Heart right ventricle (tissue), 16 donors: ENCODE measurements around the gene L3MBTL4. TPM values are rescaled to one million over a fixed set of nuclear protein-coding genes. Genes with fewer than 3 reads are reported as not detected.

Experiments used
- ATAC-seq, 8 donors: fragments of 200-7000 bp; cut with Tn5 transposase; one replicate each; pipeline ENCODE4 v1.9.1; 2020; ENCODE audit warnings: mild to moderate bottlenecking in 8 of 8, moderate library complexity in 8 of 8, moderate number of reproducible peaks in 1 of 8
- DNase-seq, 2 donors: peaks; one replicate each; pipeline ENCODE4 v3.0.0-alpha.2; 2020
- H3K27ac ChIP-seq, 10 donors: fragments of 200-600 bp; sonication (generic) in 2 of 10; one replicate each; pipeline versions ENCODE4 v1.5.0 to v1.8.0; 2020 to 2022; ENCODE audit warnings: mild to moderate bottlenecking in 3 of 10
- H3K27me3 ChIP-seq, 7 donors: fragments of 200-600 bp; one replicate each; pipeline ENCODE4 v1.8.0; 2021 to 2022; ENCODE audit warnings: mild to moderate bottlenecking in 2 of 7
- H3K36me3 ChIP-seq, 9 donors: fragments of 200-600 bp; sonication (generic) in 1 of 9; one replicate each; pipeline versions ENCODE4 v1.5.0 to v1.8.0; 2020 to 2022; ENCODE audit warnings: mild to moderate bottlenecking in 2 of 9
- H3K4me1 ChIP-seq, 9 donors: fragments of 200-600 bp; sonication (generic) in 1 of 9; one replicate each; pipeline versions ENCODE4 v1.5.0 to v1.8.0; 2020 to 2022; ENCODE audit warnings: mild to moderate bottlenecking in 4 of 9
- H3K4me3 ChIP-seq, 10 donors: fragments of 200-600 bp; sonication (generic) in 2 of 10; one replicate each; pipeline versions ENCODE4 v1.5.0 to v1.8.0; 2020 to 2022; ENCODE audit warnings: mild to moderate bottlenecking in 7 of 10, moderate library complexity in 2 of 10
- H3K9me3 ChIP-seq, 11 donors: fragments of 200-600 bp in 10 of 11; sonication (generic) in 2 of 11; one replicate each; pipeline versions ENCODE4 v1.5.0 to v1.8.0; 2013 to 2022; ENCODE audit warnings: mild to moderate bottlenecking in 2 of 11, control low read depth in 1 of 11, moderate library complexity in 1 of 11
- WGBS, 2 donors: extraction: QIAGEN DNeasy Blood & Tissue Kit; methylation state at CpG; one replicate each; pipeline ENCODE4 v1.1.7; 2013; ENCODE audit warnings: inconsistent platforms in 1 of 2; 5-methylcytosine and 5-hydroxymethylcytosine counted together
- intact Hi-C, 10 donors: fragments of 100-400 bp; cut with DNase I; formaldehyde crosslinking; loops; one replicate each; pipeline versions ENCODE4 v1.11.1 to v1.14.2; 2022
- polyA plus RNA-seq, 2 donors: library from polyadenylated mRNA; stranded (reverse); fragments of 200-250 nt; gene quantifications; one replicate each; pipeline ENCODE4 v1.2.3, GENCODE V29; 2013
- total RNA-seq, 10 donors: library from RNA; stranded (reverse); fragmentation: NEBNext Ultra II Directional in 3 of 10; extraction: Animal tissue kit (Norgen Biotek cat#: 25700) in 3 of 10; gene quantifications; one replicate each; pipeline versions ENCODE4 v1.2.1 to v1.2.4, GENCODE V29; 2021 to 2023
- TF ChIP-seq, protein P1 (sequence below), 9 donors: fragments of 200-600 bp; sonication (generic) in 2 of 9; IDR thresholded peaks; one replicate each; pipeline versions ENCODE4 v1.5.0 to v1.8.0; 2021 to 2022; ENCODE audit warnings: antibody characterized with exemption in 9 of 9, mild to moderate bottlenecking in 5 of 9, moderate library complexity in 1 of 9
- donor health status: Arrhythmogenic right ventricular cardiomyopathy.
- donor health status: ischemic (EF 13 %, LVEDD 7.1; RV severe dilation, severe dysfunction).
- donor health status: healthy with polysubstance abuse.
- donor health status: DM: no; HTN: yes; CAD: no.
- donor health status: DM: no; HTN: no; CAD: no.
- donor health status: ischemic (EF 25% LVEDD 6.9; RV normal size, moderate dysfunction).
- donor health status: ischemic (EF 25% LVEDD 5.7; RV mildly dilated, moderate dysfunction).
- donor health status: healthy.
- donor health status: DM: yes; HTN: yes; CAD: no.
- donor health status: Ischemic cardiomyopathy.
- donor health status: ischemic (EF 35%, LVEDD 5.7; RV mildly dilated, moderate dysfunction).
- donor health status: nonischemic (EF 11% LVEDD 7.7; RV severe dilation, severe dysfunction).
- donor health status: DM: yes; HTN: yes; CAD: no.
- donor health status: PGD.
- donor health status: ischemic (EF 29% LVEDD 5.4; RV normal size, mild dysfunction).
- donor health status: nonischemic (EF 23%, LVEDD 6.1; RV moderate dilation, normal function).

The L3MBTL4 gene
- total and polyA plus RNA-seq, 12 donors = 0.54 to 3.2 (median 1.3) TPM

DNA sequence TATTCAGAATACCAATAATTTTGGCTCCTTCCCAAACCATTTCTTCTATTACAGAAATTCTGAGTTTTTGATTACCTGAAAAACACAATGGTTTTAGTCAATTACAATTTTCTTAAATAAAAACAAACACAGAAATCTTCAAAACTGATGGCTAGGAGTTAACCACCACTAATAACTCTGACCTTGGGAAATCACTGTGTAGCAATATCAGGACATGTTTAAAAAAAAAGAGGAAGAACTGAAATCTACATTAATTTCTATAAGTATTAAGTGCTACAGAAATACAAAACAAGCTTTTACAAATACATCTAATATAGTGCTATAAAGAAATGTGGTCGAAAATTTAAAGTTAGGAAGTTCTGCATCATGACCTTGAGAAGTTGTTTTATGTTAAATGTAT is 14.9 kb downstream of the L3MBTL4 start:
- Histone ChIP-seq H3K9me3 (no peaks in the 10 kb centered on the region), H3K27ac (no peak overlapping the region), H3K27me3 (peaks cover 0 to 7% (median 0%) of the 10 kb centered on the region in 7 donors), H3K4me3 (no peak overlapping the region), H3K36me3 (no peaks in the 10 kb centered on the region), H3K4me1 (no peaks in the 10 kb centered on the region)
- 75 to 87% methylated on average over 1 of the region's 1 CpG for WGBS, 2 donors
- DNase-seq = no peak
- intact Hi-C loops = loop anchor here in 3 of 10 donors (10.0 kb wide), 3 partner anchors 505 to 525 kb away; partner anchors contain the start of gene TMEM200C (in 1 of the 3)
- no peak for ATAC-seq
- TF ChIP-seq, protein P1, sequence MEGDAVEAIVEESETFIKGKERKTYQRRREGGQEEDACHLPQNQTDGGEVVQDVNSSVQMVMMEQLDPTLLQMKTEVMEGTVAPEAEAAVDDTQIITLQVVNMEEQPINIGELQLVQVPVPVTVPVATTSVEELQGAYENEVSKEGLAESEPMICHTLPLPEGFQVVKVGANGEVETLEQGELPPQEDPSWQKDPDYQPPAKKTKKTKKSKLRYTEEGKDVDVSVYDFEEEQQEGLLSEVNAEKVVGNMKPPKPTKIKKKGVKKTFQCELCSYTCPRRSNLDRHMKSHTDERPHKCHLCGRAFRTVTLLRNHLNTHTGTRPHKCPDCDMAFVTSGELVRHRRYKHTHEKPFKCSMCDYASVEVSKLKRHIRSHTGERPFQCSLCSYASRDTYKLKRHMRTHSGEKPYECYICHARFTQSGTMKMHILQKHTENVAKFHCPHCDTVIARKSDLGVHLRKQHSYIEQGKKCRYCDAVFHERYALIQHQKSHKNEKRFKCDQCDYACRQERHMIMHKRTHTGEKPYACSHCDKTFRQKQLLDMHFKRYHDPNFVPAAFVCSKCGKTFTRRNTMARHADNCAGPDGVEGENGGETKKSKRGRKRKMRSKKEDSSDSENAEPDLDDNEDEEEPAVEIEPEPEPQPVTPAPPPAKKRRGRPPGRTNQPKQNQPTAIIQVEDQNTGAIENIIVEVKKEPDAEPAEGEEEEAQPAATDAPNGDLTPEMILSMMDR (IDR thresholded peaks at IDR 0.05) = no peak

DNA sequence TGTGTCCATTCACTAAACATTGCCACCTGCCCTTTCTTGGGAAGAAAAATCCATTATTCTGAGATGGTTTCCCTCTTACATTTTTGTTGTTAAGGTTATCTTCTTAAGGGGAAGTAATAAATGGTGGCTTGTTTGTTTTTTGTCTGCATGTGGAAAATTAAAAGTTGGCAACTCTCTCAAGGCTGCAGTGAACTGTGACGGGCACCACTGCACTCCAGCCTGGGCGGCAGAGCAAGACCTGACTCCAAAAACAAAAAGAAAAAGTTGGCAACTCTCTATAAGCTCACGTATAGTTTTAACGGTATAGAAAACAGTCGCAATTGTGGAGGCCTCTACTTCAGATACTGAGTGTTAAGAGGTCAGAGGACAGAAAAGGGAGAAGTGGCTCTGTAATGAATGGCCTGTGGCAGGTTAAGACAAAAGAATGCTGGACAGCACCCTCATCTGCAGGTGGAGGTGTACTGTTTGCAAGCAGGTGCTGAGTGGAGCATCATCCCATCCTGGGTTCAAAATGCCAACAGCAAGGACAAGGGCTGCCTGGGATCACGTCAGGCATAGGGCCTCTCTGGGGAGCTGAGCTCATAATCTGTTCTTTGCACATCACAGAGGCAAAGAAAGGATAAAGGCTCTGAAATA is 16.7 kb downstream of the L3MBTL4 start:
- peaks cover 0 to 4% (median 0%) of the 10 kb centered on the region in 7 donors for H3K27me3 ChIP-seq
- TF ChIP-seq, protein P1 (IDR thresholded peaks at IDR 0.05) = no peak
- no peak for DNase-seq
- no peaks in the 10 kb centered on the region for H3K36me3 ChIP-seq
- intact Hi-C loops = no loop called here
- H3K4me1 ChIP-seq = no peaks in the 10 kb centered on the region
- no peak for ATAC-seq
- H3K9me3 ChIP-seq = peaks cover 0 to 2% (median 0%) of the 10 kb centered on the region in 11 donors
- no peak overlapping the region for H3K27ac ChIP-seq
- WGBS, 2 donors = 80 to 81% methylated on average over 6 of the region's 6 CpGs
- H3K4me3 ChIP-seq = no peak overlapping the region

DNA sequence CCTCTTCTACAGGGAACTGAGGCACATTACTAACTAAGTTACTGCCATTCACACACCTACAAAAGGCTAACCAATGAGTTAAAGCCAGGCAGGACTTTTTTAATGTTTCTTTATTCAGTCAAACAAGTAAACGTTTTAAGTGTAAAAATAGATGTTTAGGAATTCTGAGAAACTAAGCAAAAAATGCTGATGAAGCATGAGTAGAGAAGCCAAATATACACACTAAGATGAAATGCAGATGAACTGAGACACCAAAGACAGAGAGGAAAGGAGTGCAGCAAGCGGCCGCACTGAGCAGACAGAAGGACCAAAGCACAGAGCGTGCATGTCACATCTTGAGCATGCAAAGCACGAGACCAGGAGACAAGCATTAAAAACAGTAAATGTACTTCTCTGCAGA is 17.9 kb downstream of the L3MBTL4 start:
- Histone ChIP-seq H3K27me3 (no peaks in the 10 kb centered on the region), H3K27ac (no peak overlapping the region), H3K4me3 (no peak overlapping the region), H3K9me3 (peaks cover 0 to 14% (median 0%) of the 10 kb centered on the region in 11 donors), H3K4me1 (no peaks in the 10 kb centered on the region), H3K36me3 (no peaks in the 10 kb centered on the region)
- intact Hi-C loops = no loop called here
- WGBS, 2 donors = 74 to 78% methylated on average over 5 of the region's 5 CpGs
- TF ChIP-seq, protein P1 (IDR thresholded peaks at IDR 0.05) = no peak
- DNase-seq = no peak
- ATAC-seq = no peak

DNA sequence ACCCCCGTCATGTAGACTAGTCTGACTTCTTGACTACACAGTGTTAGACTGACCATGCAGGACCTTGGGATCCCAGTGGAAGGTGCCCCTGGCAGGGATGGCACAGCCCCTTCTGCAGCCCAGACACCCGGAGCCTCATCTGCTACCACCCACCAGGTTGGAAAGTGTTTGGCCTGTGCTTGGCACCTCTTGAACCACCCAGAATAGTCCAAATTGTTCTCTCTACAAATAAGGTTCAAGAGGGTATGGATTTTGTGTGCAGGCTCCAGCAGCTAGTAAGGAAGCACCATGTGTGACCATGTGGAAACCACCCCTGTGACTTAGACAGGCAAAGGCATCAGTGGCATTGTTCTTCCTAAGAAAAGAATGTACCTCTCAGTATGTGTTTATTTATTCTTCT is 18.4 kb downstream of the L3MBTL4 start:
- H3K9me3 ChIP-seq = peaks cover 0 to 19% (median 2%) of the 10 kb centered on the region in 11 donors
- no peak overlapping the region for H3K27ac ChIP-seq
- WGBS, 2 donors = 85 to 94% methylated on average over 2 of the region's 2 CpGs
- no peak overlapping the region for H3K4me3 ChIP-seq
- DNase-seq = no peak
- TF ChIP-seq, protein P1 (IDR thresholded peaks at IDR 0.05) = no peak
- intact Hi-C loops = no loop called here
- no peaks in the 10 kb centered on the region for H3K27me3 ChIP-seq
- H3K36me3 ChIP-seq = no peaks in the 10 kb centered on the region
- no peak for ATAC-seq
- no peaks in the 10 kb centered on the region for H3K4me1 ChIP-seq
